ENCODE measurements around the gene DRAM2. TPM values are rescaled to one million over a fixed set of nuclear protein-coding genes. Genes with fewer than 3 reads are reported as not detected.
"Not testable (repeated sequence)": the region's sequence is repeated elsewhere in the genome, so short reads cannot be mapped to it uniquely, and the experiment has no call there.

The DRAM2 gene
- total RNA-seq, 1 donor from 2014 or later: 38.6 TPM

DNA sequence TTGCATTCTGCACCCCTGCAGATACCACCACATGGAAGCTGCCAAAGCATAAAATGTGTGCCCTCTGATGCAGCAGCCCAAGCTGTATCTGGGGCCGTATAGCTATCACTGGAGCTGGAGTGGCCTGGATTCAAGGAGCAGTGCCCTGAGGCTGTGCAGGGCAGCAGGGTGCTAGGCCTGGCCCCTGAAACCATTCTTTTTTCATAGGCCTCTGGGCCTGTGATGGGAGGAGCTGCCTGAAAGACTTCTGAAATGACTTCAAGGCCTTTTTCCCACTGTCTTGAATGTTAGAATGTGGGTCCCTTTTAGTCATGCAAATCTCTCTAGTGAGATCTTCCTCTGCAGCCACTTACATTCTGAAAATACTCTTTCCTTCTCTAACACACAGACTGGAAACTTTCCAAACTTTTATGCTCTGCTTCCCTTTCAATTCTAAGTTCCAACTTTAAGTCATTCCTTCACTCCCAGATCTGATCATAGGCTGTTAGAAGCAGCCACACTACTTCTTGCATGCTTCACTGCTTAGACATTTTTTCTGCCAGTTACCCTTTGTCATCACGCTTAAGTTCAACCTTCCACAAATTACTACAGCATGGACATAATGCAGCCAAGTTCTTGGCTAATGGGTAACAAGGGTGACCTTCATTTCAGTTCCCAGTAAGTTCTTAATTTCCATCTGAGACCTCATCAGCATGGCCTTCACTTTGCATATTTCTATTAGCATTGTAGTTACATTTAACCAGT, 42.4 kb downstream of the DRAM2 start:
- no peak for ATAC-seq (ENCODE audit: poor library complexity)

DNA sequence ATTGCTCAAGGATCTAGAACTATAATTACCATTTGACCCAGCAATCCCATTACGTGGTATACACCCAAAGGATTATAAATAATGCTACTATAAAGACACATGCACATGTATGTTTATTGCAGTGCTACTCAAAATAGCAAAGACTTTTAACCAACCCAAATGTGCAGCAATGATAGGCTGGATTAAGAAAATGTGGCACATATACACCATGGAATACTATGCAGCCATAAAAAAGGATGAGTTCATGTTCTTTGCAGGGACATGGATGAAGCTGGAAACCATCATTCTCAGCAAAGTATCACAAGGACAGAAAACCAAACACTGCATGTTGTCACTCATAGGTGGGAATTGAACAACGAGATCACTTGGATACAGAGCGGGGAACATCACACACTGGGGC, 44.5 kb downstream of the DRAM2 start:
- ATAC-seq (ENCODE audit: poor library complexity); DNase-seq; intact Hi-C loops (cut with DNase I): not testable (repeated sequence)

More for the DNA sequence above, 42.4 kb downstream of the DRAM2 start:
- DNase-seq: no peak
- intact Hi-C loops (cut with DNase I): no loop called here

GRCh38 chr1:111089638-111090037, 50.3 kb downstream of the DRAM2 start:
- intact Hi-C loops (cut with DNase I): no loop called here
- DNase-seq (no peak), ATAC-seq (ENCODE audit: poor library complexity) (no peak)

DNA sequence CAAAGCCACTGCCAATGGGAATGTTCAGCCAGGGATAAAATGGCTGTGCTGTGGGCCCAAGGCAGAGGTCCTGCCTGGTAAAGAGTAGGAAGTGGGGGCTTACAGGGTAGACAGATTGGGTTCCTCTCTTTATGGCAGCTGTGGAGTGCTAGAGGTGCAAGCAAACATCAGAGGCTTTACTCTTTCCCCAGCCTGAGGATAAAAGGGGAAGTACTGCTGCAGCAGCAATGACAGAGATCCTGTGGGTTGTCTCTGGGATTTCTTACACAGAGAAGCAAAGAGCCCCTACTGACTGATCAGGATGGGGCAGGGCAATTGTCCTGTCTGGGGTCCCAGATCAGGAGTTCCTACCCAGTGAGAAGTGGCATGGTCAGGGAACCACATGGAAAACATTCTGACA, 54.2 kb downstream of the DRAM2 start:
- ATAC-seq (ENCODE audit: poor library complexity): no peak
- no peak for DNase-seq
- intact Hi-C loops (cut with DNase I): no loop called here

DNA sequence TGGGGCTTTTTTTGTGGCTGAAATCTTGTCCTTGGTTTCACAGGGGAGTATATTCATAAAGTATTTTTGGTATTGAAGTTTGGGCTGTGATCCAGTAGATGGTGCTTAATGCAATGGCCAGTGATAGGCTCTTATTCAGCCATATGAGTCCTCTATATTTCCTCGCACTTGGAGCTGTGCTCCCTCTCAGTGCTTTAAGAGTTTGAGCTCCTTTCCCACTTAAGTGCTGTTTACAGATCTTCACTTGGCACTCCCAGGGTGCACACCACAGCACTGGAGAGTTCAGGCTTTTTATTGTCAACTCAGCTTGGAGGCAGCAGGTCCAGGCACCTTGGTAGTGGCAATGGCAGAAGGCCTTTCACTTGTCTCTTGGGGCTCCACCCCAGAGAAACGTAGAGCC, 54.9 kb downstream of the DRAM2 start:
- DNase-seq (no peak), ATAC-seq (ENCODE audit: poor library complexity) (no peak)
- intact Hi-C loops (cut with DNase I): no loop called here

DNA sequence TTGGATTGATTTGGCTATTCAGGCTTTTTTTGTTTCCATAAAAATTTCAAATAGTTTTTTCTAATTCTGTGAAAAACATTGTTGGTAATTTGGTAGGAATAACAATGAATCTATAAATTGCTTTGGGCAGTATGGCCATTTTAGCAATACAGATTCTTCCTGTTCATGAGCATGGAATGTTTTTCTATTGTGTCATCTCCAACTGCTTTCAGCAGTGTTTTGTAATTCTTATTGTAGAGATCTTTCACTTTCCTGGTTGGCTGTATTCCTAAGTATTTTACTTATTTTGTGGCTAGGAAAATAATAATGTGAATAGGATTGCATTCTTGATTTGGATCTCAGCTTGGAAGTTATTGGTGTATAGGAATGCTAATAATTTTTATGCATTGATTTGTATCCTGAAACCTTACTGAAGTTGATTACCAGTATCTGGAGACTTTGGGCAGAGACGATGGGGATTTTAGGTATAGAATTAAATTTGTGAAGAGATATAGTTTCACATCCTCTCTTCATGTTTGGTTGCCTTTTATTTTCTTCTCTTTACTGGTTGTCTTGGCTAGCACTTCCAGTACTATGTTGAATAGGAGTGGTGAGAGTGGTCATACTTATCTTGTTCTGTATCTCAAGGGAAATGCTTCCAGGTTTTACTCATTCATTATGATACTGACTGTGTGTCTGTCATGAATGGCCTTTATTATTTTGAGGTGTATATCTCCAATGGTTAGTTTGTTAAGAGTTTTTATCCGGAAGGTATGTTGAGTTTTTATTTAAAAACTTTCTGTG, 57.3 kb downstream of the DRAM2 start:
- DNase-seq (no peak), ATAC-seq (ENCODE audit: poor library complexity) (no peak)
- intact Hi-C loops (cut with DNase I): no loop called here

- ATAC-seq (ENCODE audit: poor library complexity); intact Hi-C loops (cut with DNase I); DNase-seq: not testable (repeated sequence)
These were observed 60.6 kb downstream of the DRAM2 start for GRCh38 chr1:111079329-111079728.

GRCh38 chr1:111077312-111077711, 62.6 kb downstream of the DRAM2 start:
- ATAC-seq (ENCODE audit: poor library complexity); DNase-seq; intact Hi-C loops (cut with DNase I): not testable (repeated sequence)

Other genes with a start within 250 kb of the DRAM2 start
- 16.7 TPM for gene LRIF1, start 176.2 kb downstream of the DRAM2 start, total RNA-seq
- gene CEPT1, start 130 bp upstream of the DRAM2 start, total RNA-seq: 11.6 TPM
- 3.0 TPM for gene DENND2D, start 60.6 kb upstream of the DRAM2 start, total RNA-seq
- 3.7 TPM for gene CHI3L2, start 87.6 kb upstream of the DRAM2 start, total RNA-seq
- gene CHIA, start 150.8 kb upstream of the DRAM2 start, total RNA-seq: not detected

Measured in Right ventricle myocardium superior (tissue), 1 donor.